Measurements from ENCODE around the gene FIS1.
"Not testable (repeated sequence)": the region's sequence is repeated elsewhere in the genome, so short reads cannot be mapped to it uniquely, and the experiment has no call there.

The FIS1 gene

GRCh38 chr7:101202603-101202918 lies 42.3 kb downstream of the FIS1 start:
- ChIA-PET POLR2A (interaction anchor here (1.1 kb wide), 2 partner anchors 10 to 15 kb away, joined by 3 to 7 read pairs; partner anchors contain the start of genes PLOD3 and ZNHIT1), CTCF (interaction anchor here (0.8 to 6.6 kb wide), 5 partner anchors 10 to 58 kb away, joined by 3 to 83 read pairs (median 3); no protein-coding TSS in a partner anchor)
- TF ChIP-seq, protein P1, sequence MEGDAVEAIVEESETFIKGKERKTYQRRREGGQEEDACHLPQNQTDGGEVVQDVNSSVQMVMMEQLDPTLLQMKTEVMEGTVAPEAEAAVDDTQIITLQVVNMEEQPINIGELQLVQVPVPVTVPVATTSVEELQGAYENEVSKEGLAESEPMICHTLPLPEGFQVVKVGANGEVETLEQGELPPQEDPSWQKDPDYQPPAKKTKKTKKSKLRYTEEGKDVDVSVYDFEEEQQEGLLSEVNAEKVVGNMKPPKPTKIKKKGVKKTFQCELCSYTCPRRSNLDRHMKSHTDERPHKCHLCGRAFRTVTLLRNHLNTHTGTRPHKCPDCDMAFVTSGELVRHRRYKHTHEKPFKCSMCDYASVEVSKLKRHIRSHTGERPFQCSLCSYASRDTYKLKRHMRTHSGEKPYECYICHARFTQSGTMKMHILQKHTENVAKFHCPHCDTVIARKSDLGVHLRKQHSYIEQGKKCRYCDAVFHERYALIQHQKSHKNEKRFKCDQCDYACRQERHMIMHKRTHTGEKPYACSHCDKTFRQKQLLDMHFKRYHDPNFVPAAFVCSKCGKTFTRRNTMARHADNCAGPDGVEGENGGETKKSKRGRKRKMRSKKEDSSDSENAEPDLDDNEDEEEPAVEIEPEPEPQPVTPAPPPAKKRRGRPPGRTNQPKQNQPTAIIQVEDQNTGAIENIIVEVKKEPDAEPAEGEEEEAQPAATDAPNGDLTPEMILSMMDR (IDR thresholded peaks at IDR 0.05; ENCODE audit: insufficient read depth, low read length, missing control alignments), result no peak
- H3K4me3 ChIP-seq (ENCODE audit: low read depth, low read length), result no peak overlapping the region
- no peak for DNase-seq (ENCODE audit: low read depth, low spot score)

DNA sequence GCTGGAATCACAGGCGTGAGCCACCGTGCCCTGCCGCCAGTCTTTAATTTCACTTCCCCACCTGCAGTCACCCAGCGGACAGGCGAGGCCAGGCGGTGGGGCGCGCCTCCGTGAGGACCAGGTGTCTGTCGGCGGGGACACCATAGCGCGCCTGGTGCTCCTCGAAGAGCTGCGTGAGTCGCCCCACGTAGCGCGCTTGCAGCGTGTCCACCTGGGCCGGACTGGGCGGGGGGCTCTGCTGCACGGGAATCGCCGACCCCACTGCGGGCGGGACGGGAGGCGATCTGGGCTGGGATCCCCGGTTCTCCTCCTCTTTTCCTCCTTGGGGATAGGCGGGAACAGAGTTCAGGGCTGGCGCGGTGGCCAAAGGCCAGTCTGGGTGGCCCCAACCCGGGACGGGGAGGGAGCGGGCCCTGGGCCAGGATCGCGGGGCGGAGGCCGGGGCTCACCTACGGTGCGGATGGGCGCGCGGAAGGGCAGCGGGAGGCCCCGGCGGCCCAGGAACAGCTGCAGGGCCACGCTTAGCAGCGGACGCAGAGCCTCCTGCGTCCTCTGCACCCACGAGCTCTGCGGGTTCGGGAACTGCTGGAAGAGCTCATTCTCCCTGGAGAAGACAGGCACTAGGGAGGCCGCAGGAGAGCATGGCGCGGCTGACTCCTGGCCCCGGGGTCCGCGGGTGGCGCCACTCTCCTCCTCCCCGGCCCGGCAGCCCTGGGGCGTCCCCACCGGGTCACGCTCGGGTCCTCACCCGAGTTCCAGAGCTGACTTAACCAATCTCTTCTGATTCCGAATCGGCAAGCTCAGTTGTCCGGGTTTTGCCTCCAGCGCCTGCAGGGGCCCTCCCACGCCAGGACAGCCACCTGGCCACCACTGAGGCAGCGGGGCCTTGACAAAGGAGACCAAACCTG lies 42.9 kb downstream of the FIS1 start:
- H3K4me3 ChIP-seq (ENCODE audit: low read depth, low read length), result no peak overlapping the region
- TF ChIP-seq, protein P1 (IDR thresholded peaks at IDR 0.05; ENCODE audit: insufficient read depth, low read length, missing control alignments), result no peak
- POLR2A ChIA-PET, result interaction anchor here (1.1 kb wide), 2 partner anchors 11 to 15 kb away, joined by 3 to 7 read pairs; partner anchors contain the start of genes PLOD3 and ZNHIT1
- DNase-seq (ENCODE audit: low read depth, low spot score), result no peak
- CTCF ChIA-PET, result interaction anchor here (0.7 to 6.6 kb wide), 5 partner anchors 8 to 58 kb away, joined by 3 to 83 read pairs (median 3); no protein-coding TSS in a partner anchor

DNA sequence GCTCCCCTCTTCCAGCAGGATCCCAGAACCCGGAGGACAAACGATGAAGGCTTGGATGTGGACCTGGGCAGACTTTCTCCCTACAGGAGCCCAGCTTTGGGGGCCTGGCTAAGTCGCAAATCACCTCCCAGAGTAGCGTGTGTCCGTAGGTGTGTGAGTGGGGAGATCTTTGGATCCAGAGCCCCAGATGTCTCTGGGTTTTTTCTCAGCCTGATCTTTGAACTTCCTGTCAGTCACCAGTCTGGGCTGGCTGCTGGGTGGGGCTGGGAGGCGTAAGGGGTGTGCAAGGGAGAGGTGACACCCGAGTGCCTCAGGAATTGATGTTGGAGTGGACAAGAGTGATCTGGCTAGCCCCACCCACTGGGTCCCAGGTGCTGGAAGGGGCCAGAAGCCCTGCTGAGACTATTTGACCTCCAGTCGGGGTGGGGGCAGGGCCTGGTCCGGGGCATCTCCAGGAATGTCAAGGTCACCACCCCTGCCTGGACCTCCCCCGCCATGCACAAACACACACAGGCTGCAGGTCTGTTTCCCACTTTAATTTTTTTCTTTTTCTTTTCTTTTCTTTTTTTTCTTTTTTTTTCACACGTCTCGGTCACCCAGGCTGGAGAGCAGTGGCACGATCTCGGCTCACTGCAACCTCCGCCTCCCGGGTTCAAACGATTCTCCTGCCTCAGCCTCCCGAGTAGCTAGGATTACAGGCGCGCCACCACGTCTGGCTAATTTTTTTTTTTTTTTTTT lies 43.9 kb downstream of the FIS1 start, which contains the start of gene MOGAT3:
Gene MOGAT3 (minus strand): TSS at position 175 of the 738 bp plus-strand sequence. CDS start 182 bp downstream, outside the sequence.
- TF ChIP-seq, protein P1 (IDR thresholded peaks at IDR 0.05; ENCODE audit: insufficient read depth, low read length, missing control alignments), result no peak
- H3K4me3 ChIP-seq (ENCODE audit: low read depth, low read length), result no peak within 1 kb of the TSS
- CTCF ChIA-PET, result interaction anchor here (0.7 to 6.6 kb wide), 6 partner anchors 8 to 82 kb away, joined by 3 to 83 read pairs (median 5); no protein-coding TSS in a partner anchor
- DNase-seq (ENCODE audit: low read depth, low spot score), result no peak
- POLR2A ChIA-PET, result no interaction called here

DNA sequence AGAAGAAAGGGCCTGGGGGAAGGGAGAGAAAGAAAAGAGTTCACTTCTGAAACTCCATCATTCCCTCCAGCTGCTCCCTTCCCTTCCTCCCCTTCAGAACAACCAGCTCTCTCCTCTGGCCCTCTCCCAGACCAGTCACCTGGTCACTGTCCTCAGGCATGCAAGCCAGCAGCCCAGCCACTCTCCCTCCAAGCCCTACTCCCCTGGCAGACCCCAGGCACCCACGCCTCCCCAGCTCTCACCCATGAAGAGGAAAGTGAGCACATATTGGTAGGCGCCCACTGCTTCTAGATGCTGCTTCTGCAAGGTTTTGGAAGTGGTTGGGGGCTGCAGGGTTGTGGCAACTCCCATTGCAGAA lies 44.4 kb downstream of the FIS1 start:
- DNase-seq (ENCODE audit: low read depth, low spot score), result no peak
- ChIA-PET POLR2A (no interaction called here), CTCF (interaction anchor here (0.7 to 6.6 kb wide), 5 partner anchors 8 to 83 kb away, joined by 3 to 83 read pairs (median 6); no protein-coding TSS in a partner anchor)
- no peak overlapping the region for H3K4me3 ChIP-seq (ENCODE audit: low read depth, low read length)
- TF ChIP-seq, protein P1 (IDR thresholded peaks at IDR 0.05; ENCODE audit: insufficient read depth, low read length, missing control alignments), result no peak

GRCh38 chr7:101199522-101199921 lies 45.4 kb downstream of the FIS1 start:
- H3K4me3 ChIP-seq (ENCODE audit: low read depth, low read length); DNase-seq (ENCODE audit: low read depth, low spot score); POLR2A ChIA-PET: not testable (repeated sequence)
- CTCF ChIA-PET, result interaction anchor here (1.2 to 6.6 kb wide), 4 partner anchors 7 to 83 kb away, joined by 4 to 83 read pairs (median 8); no protein-coding TSS in a partner anchor

DNA sequence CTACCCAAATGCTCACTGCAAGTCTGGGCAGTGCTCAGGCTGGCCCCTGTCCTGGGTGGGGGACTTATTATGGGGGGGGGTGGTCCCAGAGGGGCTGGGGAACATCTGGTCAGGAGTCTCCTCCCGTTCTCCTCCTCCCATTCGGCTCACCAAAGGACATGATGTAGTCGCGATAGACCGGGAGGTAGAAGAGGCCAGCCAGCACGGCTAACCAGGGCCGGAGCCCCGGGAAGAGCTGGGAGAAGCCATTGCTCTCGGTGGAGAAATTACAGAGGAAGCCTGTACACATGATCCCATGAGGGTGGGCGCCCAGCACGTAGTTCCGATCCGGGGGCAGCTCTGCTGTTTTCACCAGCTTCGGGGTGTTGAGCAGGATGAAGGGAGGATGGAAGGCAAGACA lies 46.4 kb downstream of the FIS1 start:
- H3K4me3 ChIP-seq (ENCODE audit: low read depth, low read length), result no peak overlapping the region
- TF ChIP-seq, protein P1 (IDR thresholded peaks at IDR 0.05; ENCODE audit: insufficient read depth, low read length, missing control alignments), result no peak
- POLR2A ChIA-PET, result no interaction called here
- CTCF ChIA-PET, result no interaction called here
- DNase-seq (ENCODE audit: low read depth, low spot score), result no peak

All from AG04449 (cell line).